Measurements from ENCODE around the gene MAN2B2.
"Not testable (repeated sequence)": the region's sequence is repeated elsewhere in the genome, so short reads cannot be mapped to it uniquely, and the experiment has no call there.

MAN2B2 gene

GRCh38 chr4:6647169-6647568 lies 72.2 kb downstream of the MAN2B2 start:
- Histone ChIP-seq H3K4me1 (ENCODE audit: control insufficient read depth, insufficient read depth, low read length) (peaks cover 9% of the 10 kb centered on the region; the same call in 1 of the 2 replicates), H3K9ac (ENCODE audit: low read length) (no peak overlapping the region), H3K9me3 (ENCODE audit: control insufficient read depth, insufficient read depth, low read depth, low read length) (no peaks in the 10 kb centered on the region)

GRCh38 chr4:6647582-6648230 lies 72.7 kb downstream of the MAN2B2 start:
- peaks cover 4% of the 10 kb centered on the region for H3K36me3 ChIP-seq (ENCODE audit: control insufficient read depth, insufficient read depth, low read length)
- no peaks in the 10 kb centered on the region for H3K27me3 ChIP-seq (ENCODE audit: control insufficient read depth, insufficient read depth, low read length)
- H3K9ac ChIP-seq (ENCODE audit: low read length): no peak overlapping the region
- H3K27ac ChIP-seq (ENCODE audit: low read depth, low read length): no peak overlapping the region
- H3K4me3 ChIP-seq (ENCODE audit: low read depth, low read length): no peak overlapping the region
- no peaks in the 10 kb centered on the region for H3K9me3 ChIP-seq (ENCODE audit: control insufficient read depth, insufficient read depth, low read depth, low read length)
- 0 out of 2 replicates have a peak, but pooled peaks cover 6% of the 10 kb centered on the region for H3K4me1 ChIP-seq (ENCODE audit: control insufficient read depth, insufficient read depth, low read length)

More at GRCh38 chr4:6647169-6647568, 72.2 kb downstream of the MAN2B2 start:
- Histone ChIP-seq H3K4me3 (ENCODE audit: low read depth, low read length) (no peak overlapping the region), H3K36me3 (ENCODE audit: control insufficient read depth, insufficient read depth, low read length) (peaks cover 9% of the 10 kb centered on the region), H3K27me3 (ENCODE audit: control insufficient read depth, insufficient read depth, low read length) (no peaks in the 10 kb centered on the region), H3K27ac (ENCODE audit: low read depth, low read length) (no peak overlapping the region)

DNA sequence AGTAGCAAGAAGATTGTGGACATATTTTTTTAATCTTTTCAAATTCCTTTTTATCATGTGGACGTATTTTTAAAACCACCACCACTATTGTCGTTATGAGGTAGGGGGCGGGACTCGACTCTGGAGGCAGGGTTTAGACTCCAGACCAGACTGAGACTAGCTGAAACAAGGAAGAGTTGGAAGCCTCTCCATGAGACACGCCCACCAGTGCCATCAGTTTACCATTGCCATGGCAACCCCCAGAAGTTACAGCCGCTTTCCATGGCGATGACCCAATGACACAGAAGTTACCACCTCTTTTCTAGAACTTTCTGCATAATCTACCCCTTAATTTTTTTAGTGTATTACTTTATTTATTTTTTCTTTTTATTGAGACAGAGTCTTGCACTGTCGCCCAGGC lies 74.2 kb downstream of the MAN2B2 start:
- Histone ChIP-seq H3K9me3 (ENCODE audit: control insufficient read depth, insufficient read depth, low read depth, low read length) (no peaks in the 10 kb centered on the region), H3K36me3 (ENCODE audit: control insufficient read depth, insufficient read depth, low read length) (no peaks in the 10 kb centered on the region), H3K4me3 (ENCODE audit: low read depth, low read length) (no peak overlapping the region), H3K9ac (ENCODE audit: low read length) (no peak overlapping the region), H3K4me1 (ENCODE audit: control insufficient read depth, insufficient read depth, low read length) (no peaks in the 10 kb centered on the region), H3K27me3 (ENCODE audit: control insufficient read depth, insufficient read depth, low read length) (no peaks in the 10 kb centered on the region), H3K27ac (ENCODE audit: low read depth, low read length) (no peak overlapping the region)

GRCh38 chr4:6654211-6654610 lies 79.2 kb downstream of the MAN2B2 start:
- peaks cover 13% of the 10 kb centered on the region for H3K27me3 ChIP-seq (ENCODE audit: control insufficient read depth, insufficient read depth, low read length)
- H3K4me1 ChIP-seq (ENCODE audit: control insufficient read depth, insufficient read depth, low read length): not testable (repeated sequence)

GRCh38 chr4:6655291-6655690 lies 80.3 kb downstream of the MAN2B2 start:
- H3K27ac ChIP-seq (ENCODE audit: low read depth, low read length); H3K4me1 ChIP-seq (ENCODE audit: control insufficient read depth, insufficient read depth, low read length); H3K9me3 ChIP-seq (ENCODE audit: control insufficient read depth, insufficient read depth, low read depth, low read length); H3K36me3 ChIP-seq (ENCODE audit: control insufficient read depth, insufficient read depth, low read length); H3K9ac ChIP-seq (ENCODE audit: low read length); H3K4me3 ChIP-seq (ENCODE audit: low read depth, low read length): not testable (repeated sequence)
- H3K27me3 ChIP-seq (ENCODE audit: control insufficient read depth, insufficient read depth, low read length): peaks cover 20% of the 10 kb centered on the region

More at GRCh38 chr4:6654211-6654610, 79.2 kb downstream of the MAN2B2 start:
- H3K36me3 ChIP-seq (ENCODE audit: control insufficient read depth, insufficient read depth, low read length); H3K4me3 ChIP-seq (ENCODE audit: low read depth, low read length); H3K9me3 ChIP-seq (ENCODE audit: control insufficient read depth, insufficient read depth, low read depth, low read length); H3K9ac ChIP-seq (ENCODE audit: low read length); H3K27ac ChIP-seq (ENCODE audit: low read depth, low read length): not testable (repeated sequence)

- no peaks in the 10 kb centered on the region for H3K36me3 ChIP-seq (ENCODE audit: control insufficient read depth, insufficient read depth, low read length)
- no peaks in the 10 kb centered on the region for H3K9me3 ChIP-seq (ENCODE audit: control insufficient read depth, insufficient read depth, low read depth, low read length)
- no peak overlapping the region for H3K27ac ChIP-seq (ENCODE audit: low read depth, low read length)
- no peak overlapping the region for H3K4me3 ChIP-seq (ENCODE audit: low read depth, low read length)
- H3K27me3 ChIP-seq (ENCODE audit: control insufficient read depth, insufficient read depth, low read length): peaks cover 23% of the 10 kb centered on the region
- no peak overlapping the region for H3K9ac ChIP-seq (ENCODE audit: low read length)
- peaks cover 9% of the 10 kb centered on the region for H3K4me1 ChIP-seq (ENCODE audit: control insufficient read depth, insufficient read depth, low read length)
These were observed 80.9 kb downstream of the MAN2B2 start for GRCh38 chr4:6655924-6656323.

GRCh38 chr4:6657242-6658208 lies 82.5 kb downstream of the MAN2B2 start:
- Histone ChIP-seq H3K27ac (ENCODE audit: low read depth, low read length) (no peak overlapping the region; the same call in 1 of the 2 replicates), H3K36me3 (ENCODE audit: control insufficient read depth, insufficient read depth, low read length) (no peaks in the 10 kb centered on the region), H3K9me3 (ENCODE audit: control insufficient read depth, insufficient read depth, low read depth, low read length) (no peaks in the 10 kb centered on the region), H3K9ac (ENCODE audit: low read length) (peak overlapping the region; percentile 26), H3K4me3 (ENCODE audit: low read depth, low read length) (no peak overlapping the region), H3K27me3 (ENCODE audit: control insufficient read depth, insufficient read depth, low read length) (peaks cover 32% of the 10 kb centered on the region), H3K4me1 (ENCODE audit: control insufficient read depth, insufficient read depth, low read length) (peaks cover 9% of the 10 kb centered on the region)

DNA sequence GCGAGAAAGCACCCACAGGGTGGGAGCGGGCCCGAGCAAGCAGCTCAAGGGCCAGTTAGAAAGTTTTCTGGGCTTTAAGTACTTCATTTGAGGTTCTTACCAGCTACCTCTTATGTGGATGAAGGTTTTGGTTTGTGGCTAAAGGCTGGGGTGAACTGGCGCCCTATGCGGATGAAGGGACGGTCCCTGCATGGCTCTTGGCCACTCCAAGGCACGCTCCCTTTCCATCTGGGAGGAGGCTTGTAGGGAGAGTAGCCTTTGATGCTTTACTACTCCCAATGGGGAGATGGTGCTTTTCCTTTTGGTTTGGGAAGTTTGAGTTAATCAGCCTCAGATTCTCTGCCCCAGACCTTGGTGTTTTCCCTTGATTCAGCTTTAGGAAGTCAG lies 83.2 kb downstream of the MAN2B2 start:
- Histone ChIP-seq H3K9me3 (ENCODE audit: control insufficient read depth, insufficient read depth, low read depth, low read length) (no peaks in the 10 kb centered on the region), H3K4me1 (ENCODE audit: control insufficient read depth, insufficient read depth, low read length) (peaks cover 9% of the 10 kb centered on the region), H3K27ac (ENCODE audit: low read depth, low read length) (no peak overlapping the region; the same call in 1 of the 2 replicates), H3K27me3 (ENCODE audit: control insufficient read depth, insufficient read depth, low read length) (peaks cover 39% of the 10 kb centered on the region), H3K9ac (ENCODE audit: low read length) (peak overlapping the region; percentile 26), H3K4me3 (ENCODE audit: low read depth, low read length) (peak overlapping the region; percentile 53), H3K36me3 (ENCODE audit: control insufficient read depth, insufficient read depth, low read length) (no peaks in the 10 kb centered on the region)

GRCh38 chr4:6658597-6659075 lies 83.6 kb downstream of the MAN2B2 start:
- Histone ChIP-seq H3K4me1 (ENCODE audit: control insufficient read depth, insufficient read depth, low read length) (peaks cover 9% of the 10 kb centered on the region), H3K9ac (ENCODE audit: low read length) (no peak overlapping the region), H3K4me3 (ENCODE audit: low read depth, low read length) (peak overlapping the region; percentile 53), H3K9me3 (ENCODE audit: control insufficient read depth, insufficient read depth, low read depth, low read length) (no peaks in the 10 kb centered on the region), H3K27ac (ENCODE audit: low read depth, low read length) (no peak overlapping the region), H3K27me3 (ENCODE audit: control insufficient read depth, insufficient read depth, low read length) (peaks cover 43% of the 10 kb centered on the region), H3K36me3 (ENCODE audit: control insufficient read depth, insufficient read depth, low read length) (no peaks in the 10 kb centered on the region)

DNA sequence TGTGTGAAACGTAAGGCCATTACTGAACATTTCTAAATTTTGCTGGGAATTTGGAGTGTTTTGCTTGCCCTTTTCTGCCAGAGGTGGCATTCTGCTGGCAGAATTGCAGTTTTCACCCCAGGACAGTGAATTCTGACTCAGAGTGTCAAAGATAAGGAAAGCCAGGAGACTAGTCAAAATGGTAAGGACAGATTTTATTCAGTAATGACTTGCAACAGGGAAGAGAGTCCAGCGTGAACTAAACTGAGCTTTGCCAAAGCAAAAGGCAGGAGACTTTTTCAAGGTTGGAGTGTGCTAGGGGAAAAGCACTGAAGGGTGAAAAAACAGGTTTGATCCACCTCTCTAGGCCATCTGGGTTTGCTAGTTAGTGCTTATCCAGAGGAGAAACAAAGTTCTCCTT lies 84.9 kb downstream of the MAN2B2 start:
- no peak overlapping the region for H3K4me3 ChIP-seq (ENCODE audit: low read depth, low read length)
- H3K9me3 ChIP-seq (ENCODE audit: control insufficient read depth, insufficient read depth, low read depth, low read length): no peaks in the 10 kb centered on the region
- H3K27me3 ChIP-seq (ENCODE audit: control insufficient read depth, insufficient read depth, low read length): peaks cover 45% of the 10 kb centered on the region
- no peak overlapping the region for H3K27ac ChIP-seq (ENCODE audit: low read depth, low read length)
- no peaks in the 10 kb centered on the region for H3K36me3 ChIP-seq (ENCODE audit: control insufficient read depth, insufficient read depth, low read length)
- H3K9ac ChIP-seq (ENCODE audit: low read length): no peak overlapping the region
- peaks cover 9% of the 10 kb centered on the region for H3K4me1 ChIP-seq (ENCODE audit: control insufficient read depth, insufficient read depth, low read length)

GRCh38 chr4:6660430-6660829 lies 85.4 kb downstream of the MAN2B2 start:
- Histone ChIP-seq H3K27me3 (ENCODE audit: control insufficient read depth, insufficient read depth, low read length) (peaks cover 45% of the 10 kb centered on the region), H3K4me1 (ENCODE audit: control insufficient read depth, insufficient read depth, low read length) (peaks cover 9% of the 10 kb centered on the region), H3K27ac (ENCODE audit: low read depth, low read length) (no peak overlapping the region)

More at GRCh38 chr4:6660430-6660829, 85.4 kb downstream of the MAN2B2 start:
- Histone ChIP-seq H3K36me3 (ENCODE audit: control insufficient read depth, insufficient read depth, low read length) (no peaks in the 10 kb centered on the region), H3K4me3 (ENCODE audit: low read depth, low read length) (no peak overlapping the region), H3K9me3 (ENCODE audit: control insufficient read depth, insufficient read depth, low read depth, low read length) (peaks cover 4% of the 10 kb centered on the region; the same call in 1 of the 2 replicates), H3K9ac (ENCODE audit: low read length) (no peak overlapping the region)
